HEK293 (cell line): Measurements from ENCODE around the gene NHP2.

Experiments
- EGR2 ChIP-seq: fragments of 450-650 bp; formaldehyde crosslinking; IDR thresholded peaks from 2 replicates; pipeline ENCODE4 v1.5.1; 2016; ENCODE audit warnings: low read depth, missing biosample characterization, missing genetic modification characterization
- HOXA7 ChIP-seq: sonication (generic); formaldehyde crosslinking; IDR thresholded peaks from 2 replicates; pipeline ENCODE4 v1.8.1; 2022; ENCODE audit warnings: missing genetic modification reagents, borderline replicate concordance
- HOXC10 ChIP-seq: sonication (generic); formaldehyde crosslinking; IDR thresholded peaks from 2 replicates; pipeline ENCODE4 v1.8.1; 2023; ENCODE audit warnings: mild to moderate bottlenecking, missing genetic modification reagents
- HOXD13 ChIP-seq: sonication (generic); formaldehyde crosslinking; IDR thresholded peaks from 2 replicates; pipeline ENCODE4 v1.8.0; 2022; ENCODE audit warnings: missing genetic modification reagents, borderline replicate concordance
- KLF10 ChIP-seq: fragments of 450-650 bp; IDR thresholded peaks from 2 replicates; pipeline ENCODE4 v1.5.1; 2018; ENCODE audit warnings: missing biosample characterization, mild to moderate bottlenecking, missing genetic modification characterization
- SALL2 ChIP-seq: fragments of 450-650 bp; formaldehyde crosslinking; IDR thresholded peaks from 2 replicates; pipeline ENCODE4 v1.5.0; 2017; ENCODE audit warnings: missing biosample characterization, mild to moderate bottlenecking, missing genetic modification characterization, borderline replicate concordance
- SP2 ChIP-seq: fragments of 450-650 bp; formaldehyde crosslinking; IDR thresholded peaks from 2 replicates; pipeline ENCODE4 v1.5.1; 2016; ENCODE audit warnings: missing biosample characterization, missing genetic modification characterization
- SP3 ChIP-seq: fragments of 450-650 bp; formaldehyde crosslinking; IDR thresholded peaks from 2 replicates; pipeline ENCODE4 v1.5.1; 2016; ENCODE audit warnings: missing biosample characterization, missing genetic modification characterization
- ZBTB7A ChIP-seq: fragments of 450-650 bp; formaldehyde crosslinking; IDR thresholded peaks from 2 replicates; pipeline ENCODE4 v1.5.1; 2016; ENCODE audit warnings: low read depth, missing biosample characterization, missing genetic modification characterization
- ZFP37 ChIP-seq: fragments of 450-650 bp; formaldehyde crosslinking; IDR thresholded peaks from 2 replicates; pipeline ENCODE4 v1.5.1; 2016; ENCODE audit warnings: missing biosample characterization, missing genetic modification characterization
- ZNF121 ChIP-seq: fragments of 450-650 bp; formaldehyde crosslinking; IDR thresholded peaks from 2 replicates; pipeline ENCODE4 v1.5.1; 2016; ENCODE audit warnings: missing biosample characterization, missing genetic modification characterization
- ZNF133 ChIP-seq: fragments of 450-650 bp; formaldehyde crosslinking; IDR thresholded peaks from 2 replicates; pipeline ENCODE4 v1.5.1; 2016; ENCODE audit warnings: missing biosample characterization, missing genetic modification characterization
- ZNF138 ChIP-seq: fragments of 450-650 bp; formaldehyde crosslinking; IDR thresholded peaks from 2 replicates; pipeline ENCODE4 v1.5.1; 2016; ENCODE audit warnings: missing biosample characterization, missing genetic modification characterization, borderline replicate concordance
- ZNF501 ChIP-seq: fragments of 450-650 bp; formaldehyde crosslinking; IDR thresholded peaks from 2 replicates; pipeline ENCODE4 v1.5.1; 2016; ENCODE audit warnings: missing biosample characterization, missing genetic modification characterization
- ZNF530 ChIP-seq: fragments of 450-650 bp; formaldehyde crosslinking; IDR thresholded peaks from 2 replicates; pipeline ENCODE4 v1.5.1; 2016; ENCODE audit warnings: low read depth, missing biosample characterization, missing genetic modification characterization
- ZNF707 ChIP-seq: fragments of 450-650 bp; formaldehyde crosslinking; IDR thresholded peaks from 2 replicates; pipeline ENCODE4 v1.5.1; 2016; ENCODE audit warnings: missing biosample characterization, missing genetic modification characterization
- ZNF76 ChIP-seq: fragments of 450-650 bp; formaldehyde crosslinking; IDR thresholded peaks from 2 replicates; pipeline ENCODE4; 2016; ENCODE audit warnings: low read depth, missing biosample characterization, missing genetic modification characterization, borderline replicate concordance
- TF ChIP-seq, protein P1 (sequence below): fragments of 450-650 bp; formaldehyde crosslinking; IDR thresholded peaks from 2 replicates; pipeline ENCODE4 v1.5.1; 2016; ENCODE audit warnings: missing biosample characterization, missing genetic modification characterization
- TF ChIP-seq, protein P2 (sequence below): fragments of 450-650 bp; formaldehyde crosslinking; IDR thresholded peaks from 2 replicates; pipeline ENCODE4 v1.5.1; 2016; ENCODE audit warnings: missing biosample characterization, missing genetic modification characterization
- TF ChIP-seq, protein P3 (sequence below): fragments of 450-650 bp; formaldehyde crosslinking; IDR thresholded peaks from 2 replicates; pipeline ENCODE4 v1.5.1; 2016; ENCODE audit warnings: missing biosample characterization, missing genetic modification characterization
- TF ChIP-seq, protein P4 (sequence below): fragments of 450-650 bp; formaldehyde crosslinking; IDR thresholded peaks from 2 replicates; pipeline ENCODE4 v1.5.1; 2017; ENCODE audit warnings: missing biosample characterization, missing genetic modification characterization
- TF ChIP-seq, protein P5 (sequence below): fragments of 450-650 bp; formaldehyde crosslinking; IDR thresholded peaks from 2 replicates; pipeline ENCODE4 v1.5.1; 2017; ENCODE audit warnings: missing biosample characterization, missing genetic modification characterization
- TF ChIP-seq, protein P6 (sequence below): sonication (generic); formaldehyde crosslinking; IDR thresholded peaks from 2 replicates; pipeline ENCODE4 v1.8.1; 2022; ENCODE audit warnings: mild to moderate bottlenecking, moderate library complexity, missing genetic modification reagents
- TF ChIP-seq, protein P7 (sequence below): fragments of 450-650 bp; formaldehyde crosslinking; IDR thresholded peaks from 2 replicates; pipeline ENCODE4 v1.5.1; 2017; ENCODE audit warnings: missing biosample characterization, missing genetic modification characterization

The NHP2 gene

DNA sequence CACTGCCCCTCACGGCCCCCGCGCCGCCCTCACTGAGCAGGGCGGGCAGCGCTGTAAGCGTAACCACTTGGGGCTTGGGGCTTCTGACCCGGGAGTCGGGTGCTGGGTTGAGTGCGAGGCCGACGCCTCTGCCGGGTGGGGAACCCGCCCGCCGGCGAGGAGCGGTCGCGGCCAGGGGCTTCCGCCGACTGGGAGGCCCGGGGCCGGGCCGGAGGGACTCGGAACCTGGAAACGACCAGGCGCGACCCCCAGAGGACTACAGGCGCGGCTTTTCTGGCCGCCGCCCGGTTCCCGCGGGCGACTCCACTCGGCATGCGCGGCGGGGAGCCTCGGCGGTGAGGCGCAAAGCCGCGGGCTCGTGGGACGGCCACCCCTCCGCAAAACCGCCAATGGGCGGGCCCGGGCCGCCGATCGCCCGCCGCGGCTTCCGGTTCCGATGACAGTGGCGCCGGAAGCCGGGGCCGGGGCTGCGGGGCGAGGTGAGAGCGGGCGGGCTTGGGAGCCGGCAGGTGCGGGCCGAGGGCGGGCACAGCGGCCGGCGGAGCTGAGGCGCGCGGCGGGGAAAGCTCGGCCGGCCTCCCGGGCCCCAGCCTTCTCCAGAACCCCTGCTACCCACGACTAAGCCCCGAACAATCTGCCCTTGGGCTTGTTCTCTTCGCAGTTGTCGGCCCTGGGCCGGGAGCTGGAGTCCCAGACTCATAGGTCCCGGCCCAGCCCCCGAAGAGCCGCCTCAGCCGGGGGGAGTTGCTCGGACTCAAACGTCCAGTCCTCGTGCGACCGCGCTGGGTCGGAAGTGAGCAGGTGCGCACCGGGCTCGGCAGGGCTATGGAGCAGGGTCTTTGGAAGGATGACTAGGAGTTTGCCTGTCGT, 22.9 kb downstream of the NHP2 start, which contains the start of gene RMND5B (continued):
- TF ChIP-seq SALL2 (tag by site-specific recombination) (no peak), ZFP37 (tag by site-specific recombination) (0 out of 2 replicates have a peak, but pooled peaks have one; percentile 62), ZNF530 (tag by site-specific recombination) (no peak), HOXA7 (CRISPR knock-in tag) (no peak), HOXC10 (no peak), ZNF76 (tag by site-specific recombination) (peak; percentile 50; the same call in 1 of the 2 replicates), KLF10 (tag by site-specific recombination) (peak; percentile 74), HOXD13 (CRISPR knock-in tag) (no peak), EGR2 (peak; percentile 89), ZNF707 (tag by site-specific recombination) (peak; percentile 90), ZNF501 (tag by site-specific recombination) (peak; percentile 71), ZNF121 (tag by site-specific recombination) (0 out of 2 replicates have a peak, but pooled peaks have one; percentile 20), ZNF133 (no peak), ZNF138 (no peak), SP2 (tag by site-specific recombination) (peak; percentile 82), SP3 (tag by site-specific recombination) (peak; percentile 76), ZBTB7A (tag by site-specific recombination) (0 out of 2 replicates have a peak, but pooled peaks have one; percentile 50)
- TF ChIP-seq, protein P1, sequence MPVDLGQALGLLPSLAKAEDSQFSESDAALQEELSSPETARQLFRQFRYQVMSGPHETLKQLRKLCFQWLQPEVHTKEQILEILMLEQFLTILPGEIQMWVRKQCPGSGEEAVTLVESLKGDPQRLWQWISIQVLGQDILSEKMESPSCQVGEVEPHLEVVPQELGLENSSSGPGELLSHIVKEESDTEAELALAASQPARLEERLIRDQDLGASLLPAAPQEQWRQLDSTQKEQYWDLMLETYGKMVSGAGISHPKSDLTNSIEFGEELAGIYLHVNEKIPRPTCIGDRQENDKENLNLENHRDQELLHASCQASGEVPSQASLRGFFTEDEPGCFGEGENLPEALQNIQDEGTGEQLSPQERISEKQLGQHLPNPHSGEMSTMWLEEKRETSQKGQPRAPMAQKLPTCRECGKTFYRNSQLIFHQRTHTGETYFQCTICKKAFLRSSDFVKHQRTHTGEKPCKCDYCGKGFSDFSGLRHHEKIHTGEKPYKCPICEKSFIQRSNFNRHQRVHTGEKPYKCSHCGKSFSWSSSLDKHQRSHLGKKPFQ = no peak
- TF ChIP-seq, protein P2, sequence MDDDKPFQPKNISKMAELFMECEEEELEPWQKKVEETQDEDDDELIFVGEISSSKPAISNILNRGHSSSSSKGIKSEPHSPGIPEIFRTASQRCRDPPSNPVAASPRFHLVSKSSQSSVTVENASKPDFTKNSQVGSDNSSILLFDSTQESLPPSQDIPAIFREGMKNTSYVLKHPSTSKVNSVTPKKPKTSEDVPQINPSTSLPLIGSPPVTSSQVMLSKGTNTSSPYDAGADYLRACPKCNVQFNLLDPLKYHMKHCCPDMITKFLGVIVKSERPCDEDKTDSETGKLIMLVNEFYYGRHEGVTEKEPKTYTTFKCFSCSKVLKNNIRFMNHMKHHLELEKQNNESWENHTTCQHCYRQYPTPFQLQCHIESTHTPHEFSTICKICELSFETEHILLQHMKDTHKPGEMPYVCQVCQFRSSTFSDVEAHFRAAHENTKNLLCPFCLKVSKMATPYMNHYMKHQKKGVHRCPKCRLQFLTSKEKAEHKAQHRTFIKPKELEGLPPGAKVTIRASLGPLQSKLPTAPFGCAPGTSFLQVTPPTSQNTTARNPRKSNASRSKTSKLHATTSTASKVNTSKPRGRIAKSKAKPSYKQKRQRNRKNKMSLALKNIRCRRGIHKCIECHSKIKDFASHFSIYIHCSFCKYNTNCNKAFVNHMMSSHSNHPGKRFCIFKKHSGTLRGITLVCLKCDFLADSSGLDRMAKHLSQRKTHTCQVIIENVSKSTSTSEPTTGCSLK (tag by site-specific recombination) = no peak
- TF ChIP-seq, protein P3, sequence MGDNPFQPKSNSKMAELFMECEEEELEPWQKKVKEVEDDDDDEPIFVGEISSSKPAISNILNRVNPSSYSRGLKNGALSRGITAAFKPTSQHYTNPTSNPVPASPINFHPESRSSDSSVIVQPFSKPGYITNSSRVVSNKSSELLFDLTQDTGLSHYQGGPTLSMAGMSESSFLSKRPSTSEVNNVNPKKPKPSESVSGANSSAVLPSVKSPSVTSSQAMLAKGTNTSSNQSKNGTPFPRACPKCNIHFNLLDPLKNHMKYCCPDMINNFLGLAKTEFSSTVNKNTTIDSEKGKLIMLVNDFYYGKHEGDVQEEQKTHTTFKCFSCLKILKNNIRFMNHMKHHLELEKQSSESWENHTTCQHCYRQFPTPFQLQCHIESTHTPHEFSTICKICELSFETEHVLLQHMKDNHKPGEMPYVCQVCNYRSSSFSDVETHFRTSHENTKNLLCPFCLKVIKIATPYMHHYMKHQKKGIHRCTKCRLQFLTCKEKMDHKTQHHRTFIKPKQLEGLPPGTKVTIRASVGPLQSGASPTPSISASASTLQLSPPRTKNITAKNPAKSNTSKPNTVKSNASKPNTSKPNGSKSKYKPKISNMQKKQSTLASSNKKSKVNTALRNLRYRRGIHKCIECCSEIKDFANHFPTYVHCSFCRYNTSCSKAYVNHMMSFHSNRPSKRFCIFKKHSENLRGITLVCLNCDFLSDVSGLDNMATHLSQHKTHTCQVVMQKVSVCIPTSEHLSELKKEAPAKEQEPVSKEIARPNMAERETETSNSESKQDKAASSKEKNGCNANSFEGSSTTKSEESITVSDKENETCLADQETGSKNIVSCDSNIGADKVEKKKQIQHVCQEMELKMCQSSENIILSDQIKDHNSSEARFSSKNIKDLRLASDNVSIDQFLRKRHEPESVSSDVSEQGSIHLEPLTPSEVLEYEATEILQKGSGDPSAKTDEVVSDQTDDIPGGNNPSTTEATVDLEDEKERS (tag by site-specific recombination) = no peak
- TF ChIP-seq, protein P4, sequence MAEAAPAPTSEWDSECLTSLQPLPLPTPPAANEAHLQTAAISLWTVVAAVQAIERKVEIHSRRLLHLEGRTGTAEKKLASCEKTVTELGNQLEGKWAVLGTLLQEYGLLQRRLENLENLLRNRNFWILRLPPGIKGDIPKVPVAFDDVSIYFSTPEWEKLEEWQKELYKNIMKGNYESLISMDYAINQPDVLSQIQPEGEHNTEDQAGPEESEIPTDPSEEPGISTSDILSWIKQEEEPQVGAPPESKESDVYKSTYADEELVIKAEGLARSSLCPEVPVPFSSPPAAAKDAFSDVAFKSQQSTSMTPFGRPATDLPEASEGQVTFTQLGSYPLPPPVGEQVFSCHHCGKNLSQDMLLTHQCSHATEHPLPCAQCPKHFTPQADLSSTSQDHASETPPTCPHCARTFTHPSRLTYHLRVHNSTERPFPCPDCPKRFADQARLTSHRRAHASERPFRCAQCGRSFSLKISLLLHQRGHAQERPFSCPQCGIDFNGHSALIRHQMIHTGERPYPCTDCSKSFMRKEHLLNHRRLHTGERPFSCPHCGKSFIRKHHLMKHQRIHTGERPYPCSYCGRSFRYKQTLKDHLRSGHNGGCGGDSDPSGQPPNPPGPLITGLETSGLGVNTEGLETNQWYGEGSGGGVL (tag by site-specific recombination) = peak; percentile 45; the same call in 1 of the 2 replicates
- TF ChIP-seq, protein P5, sequence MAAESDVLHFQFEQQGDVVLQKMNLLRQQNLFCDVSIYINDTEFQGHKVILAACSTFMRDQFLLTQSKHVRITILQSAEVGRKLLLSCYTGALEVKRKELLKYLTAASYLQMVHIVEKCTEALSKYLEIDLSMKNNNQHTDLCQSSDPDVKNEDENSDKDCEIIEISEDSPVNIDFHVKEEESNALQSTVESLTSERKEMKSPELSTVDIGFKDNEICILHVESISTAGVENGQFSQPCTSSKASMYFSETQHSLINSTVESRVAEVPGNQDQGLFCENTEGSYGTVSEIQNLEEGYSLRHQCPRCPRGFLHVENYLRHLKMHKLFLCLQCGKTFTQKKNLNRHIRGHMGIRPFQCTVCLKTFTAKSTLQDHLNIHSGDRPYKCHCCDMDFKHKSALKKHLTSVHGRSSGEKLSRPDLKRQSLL (tag by site-specific recombination) = no peak
- TF ChIP-seq, protein P6, sequence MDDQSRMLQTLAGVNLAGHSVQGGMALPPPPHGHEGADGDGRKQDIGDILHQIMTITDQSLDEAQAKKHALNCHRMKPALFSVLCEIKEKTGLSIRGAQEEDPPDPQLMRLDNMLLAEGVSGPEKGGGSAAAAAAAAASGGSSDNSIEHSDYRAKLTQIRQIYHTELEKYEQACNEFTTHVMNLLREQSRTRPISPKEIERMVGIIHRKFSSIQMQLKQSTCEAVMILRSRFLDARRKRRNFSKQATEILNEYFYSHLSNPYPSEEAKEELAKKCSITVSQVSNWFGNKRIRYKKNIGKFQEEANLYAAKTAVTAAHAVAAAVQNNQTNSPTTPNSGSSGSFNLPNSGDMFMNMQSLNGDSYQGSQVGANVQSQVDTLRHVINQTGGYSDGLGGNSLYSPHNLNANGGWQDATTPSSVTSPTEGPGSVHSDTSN (CRISPR knock-in tag) = peak; percentile 40; the same call in 1 of the 2 replicates
- TF ChIP-seq, protein P7, sequence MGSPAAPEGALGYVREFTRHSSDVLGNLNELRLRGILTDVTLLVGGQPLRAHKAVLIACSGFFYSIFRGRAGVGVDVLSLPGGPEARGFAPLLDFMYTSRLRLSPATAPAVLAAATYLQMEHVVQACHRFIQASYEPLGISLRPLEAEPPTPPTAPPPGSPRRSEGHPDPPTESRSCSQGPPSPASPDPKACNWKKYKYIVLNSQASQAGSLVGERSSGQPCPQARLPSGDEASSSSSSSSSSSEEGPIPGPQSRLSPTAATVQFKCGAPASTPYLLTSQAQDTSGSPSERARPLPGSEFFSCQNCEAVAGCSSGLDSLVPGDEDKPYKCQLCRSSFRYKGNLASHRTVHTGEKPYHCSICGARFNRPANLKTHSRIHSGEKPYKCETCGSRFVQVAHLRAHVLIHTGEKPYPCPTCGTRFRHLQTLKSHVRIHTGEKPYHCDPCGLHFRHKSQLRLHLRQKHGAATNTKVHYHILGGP (tag by site-specific recombination) = no peak
